NCI-H748 (cell line): ENCODE data around the gene CELA2A.
A peak's percentile ranks its signal among the peaks of the same experiment; 100 is the strongest.
"Not testable (repeated sequence)": the region's sequence is repeated elsewhere in the genome, so short reads cannot be mapped to it uniquely, and the experiment has no call there.

Experiments used
- DNase-seq: peaks from one replicate; lab custom pipeline; 2025; ENCODE audit not compliant: unreplicated experiment; lab: John Stamatoyannopoulos, UW

Gene CELA2A

DNA sequence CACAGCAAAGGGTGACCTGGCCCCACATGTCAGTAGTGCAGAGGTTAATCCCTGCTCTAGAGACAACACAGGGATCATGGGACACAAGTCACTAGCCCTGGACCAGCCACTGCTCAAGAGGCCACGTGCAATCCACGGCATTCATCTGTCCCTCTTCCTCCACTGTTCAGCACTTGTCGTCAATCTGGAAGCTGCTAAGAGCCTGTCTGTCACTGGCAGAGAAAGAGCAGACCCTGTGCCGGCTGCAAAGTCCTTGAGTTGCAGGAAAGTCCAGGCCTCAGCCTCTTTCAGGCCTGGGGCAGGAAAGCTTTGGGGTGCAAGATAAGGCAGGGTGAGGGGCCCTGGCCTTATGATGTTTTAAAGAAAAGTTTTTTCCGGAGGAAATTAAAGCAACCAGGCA lies 36.1 kb downstream of the CELA2A start:
- DNase-seq: no peak

DNA sequence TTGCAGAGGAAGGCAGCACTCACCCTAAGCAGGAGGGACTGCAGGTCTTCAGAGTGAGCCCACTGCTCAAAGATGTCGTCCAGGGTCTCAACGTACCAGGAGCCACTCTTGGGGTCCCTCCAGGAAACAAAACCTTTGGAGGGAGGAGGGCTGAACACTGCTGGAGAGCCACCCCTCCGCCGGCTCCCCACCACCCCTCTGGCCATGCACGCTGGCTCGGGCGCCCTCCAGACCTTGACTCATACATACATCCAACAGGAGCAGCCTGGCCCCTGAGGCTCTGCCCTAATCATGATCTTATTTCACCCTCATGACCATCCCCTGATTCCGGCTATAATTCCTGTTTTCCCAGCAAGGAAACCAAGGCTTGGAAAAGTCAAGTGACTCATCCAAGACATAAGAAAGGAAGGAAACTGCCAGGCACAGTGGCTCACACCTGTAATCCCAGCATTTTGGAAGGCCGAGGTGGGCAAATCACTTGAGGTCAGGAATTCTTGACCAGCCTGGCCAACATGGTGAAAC lies 37.4 kb downstream of the CELA2A start:
- no peak for DNase-seq

DNA sequence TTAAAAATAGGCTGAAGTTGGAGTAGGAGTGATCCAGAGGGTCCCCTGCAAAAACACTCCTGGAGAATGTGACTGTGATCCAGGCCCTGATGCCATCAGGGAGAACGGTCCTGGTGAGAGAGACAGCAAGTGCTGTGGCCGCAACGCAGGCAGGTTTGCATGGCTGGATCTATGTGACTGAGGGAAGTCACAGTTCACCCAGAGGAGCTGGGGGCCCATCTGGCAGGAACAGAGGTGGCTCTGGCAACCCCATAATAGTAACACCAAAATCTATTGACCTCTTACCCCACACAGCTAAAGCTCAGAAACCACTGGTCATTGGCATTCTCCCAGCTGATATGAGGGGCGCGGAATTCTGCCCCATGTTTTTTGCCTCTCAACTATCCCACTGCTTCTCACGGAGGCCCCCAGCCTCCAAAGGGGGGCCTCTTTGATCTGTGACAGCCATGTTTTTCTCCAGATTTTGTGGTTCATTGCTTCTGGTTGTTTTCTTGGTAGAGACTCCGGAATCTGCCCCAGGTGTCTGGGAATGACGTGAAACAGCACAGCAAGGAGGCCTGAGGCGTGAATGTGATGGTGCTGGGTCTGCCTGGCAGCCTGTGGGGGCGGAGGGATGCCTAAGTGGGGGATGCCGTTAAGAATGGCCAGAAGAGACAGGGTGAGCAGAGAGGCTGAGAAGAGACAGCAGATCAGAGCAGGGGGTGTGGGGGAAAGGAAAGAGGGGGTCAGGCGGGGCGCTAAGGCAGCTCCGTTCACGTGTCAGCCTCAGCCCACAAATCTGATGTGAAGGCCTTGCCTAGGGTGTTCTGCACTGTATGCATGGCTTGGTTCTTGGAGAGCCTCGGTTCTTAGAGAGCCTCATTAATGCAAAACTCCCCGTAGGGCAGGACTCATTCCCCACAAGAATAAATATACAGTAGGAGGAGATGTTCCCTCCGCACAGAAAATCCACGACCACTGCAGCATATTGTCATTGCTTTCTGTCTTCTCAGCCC lies 43.9 kb downstream of the CELA2A start:
- no peak for DNase-seq

DNA sequence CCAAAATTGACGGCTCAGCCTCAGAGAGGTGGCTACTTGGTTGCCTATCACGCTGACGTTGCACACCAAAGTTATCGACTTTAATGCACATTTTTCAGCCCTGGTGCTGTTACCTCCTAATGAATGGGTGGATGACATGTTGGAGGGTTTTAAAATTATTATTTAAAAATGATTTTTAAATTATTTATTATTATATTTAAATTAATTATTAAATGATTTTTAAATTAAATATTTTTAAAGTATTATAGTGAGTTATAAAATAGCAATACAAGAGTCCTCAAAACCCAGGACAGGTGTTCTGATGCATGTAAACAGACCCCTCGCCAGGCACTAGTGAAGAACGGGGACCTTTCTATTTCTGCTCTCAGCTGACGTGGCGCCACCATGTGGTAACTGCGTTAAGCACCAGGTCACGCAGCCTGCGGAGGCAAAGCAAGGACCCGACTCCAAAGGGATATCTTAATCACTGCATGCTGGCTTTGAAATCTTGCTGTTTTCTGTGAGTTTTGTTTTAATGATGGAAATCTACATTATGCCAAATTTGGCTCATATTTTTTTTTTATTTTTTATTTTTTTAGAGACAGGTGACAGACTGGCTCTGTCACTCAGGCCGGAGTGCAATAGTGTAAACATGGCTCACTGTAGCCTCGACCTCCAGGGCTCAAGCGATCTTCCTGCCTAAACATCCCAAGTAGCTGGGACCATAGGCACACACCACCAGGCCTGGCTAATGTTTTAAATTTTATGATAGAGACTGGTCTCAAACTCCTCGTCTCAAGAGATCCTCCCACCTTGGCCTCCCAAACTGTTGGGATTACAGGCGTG lies 44.9 kb downstream of the CELA2A start:
- DNase-seq: peak; percentile 57

DNA sequence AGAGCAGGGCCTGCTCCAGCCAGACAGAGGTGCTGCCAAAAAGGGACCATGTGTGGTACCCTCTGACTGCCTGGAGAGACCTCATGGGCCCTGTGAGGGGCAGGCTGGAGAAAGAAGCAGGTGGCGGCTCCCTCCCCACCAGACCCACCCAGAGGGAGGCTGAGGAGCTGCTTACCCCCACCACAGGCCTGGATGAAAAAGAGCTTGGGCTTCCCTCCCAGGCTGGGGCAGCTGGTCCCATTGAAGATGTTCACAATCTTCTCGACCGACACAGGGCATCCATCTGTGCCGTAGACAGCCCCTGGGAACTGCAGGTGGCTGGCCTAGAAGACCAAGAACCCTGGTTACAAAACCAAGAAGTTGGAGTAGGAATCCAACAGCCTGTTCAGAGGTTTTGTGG lies 47.9 kb downstream of the CELA2A start:
- no peak for DNase-seq

DNA sequence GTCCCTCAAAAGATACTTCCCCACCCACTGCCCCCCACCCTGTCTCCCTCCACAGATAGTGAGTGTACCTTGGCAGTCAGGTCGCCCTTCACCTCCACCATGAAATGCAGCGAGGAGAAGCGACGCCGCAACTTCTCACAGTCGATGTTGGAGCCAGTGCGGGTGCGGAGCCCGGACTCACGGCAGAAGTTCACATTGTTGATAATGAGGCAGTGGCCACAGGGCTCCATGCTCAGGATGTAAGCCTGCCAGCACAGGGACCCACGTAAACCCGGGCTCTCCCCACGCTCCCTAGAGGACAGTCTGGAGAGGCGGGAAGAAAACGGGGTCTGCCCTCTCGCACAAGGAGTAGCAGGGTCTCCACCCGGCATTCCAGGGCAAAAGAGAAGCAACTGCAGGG lies 50.3 kb downstream of the CELA2A start:
- no peak for DNase-seq

DNA sequence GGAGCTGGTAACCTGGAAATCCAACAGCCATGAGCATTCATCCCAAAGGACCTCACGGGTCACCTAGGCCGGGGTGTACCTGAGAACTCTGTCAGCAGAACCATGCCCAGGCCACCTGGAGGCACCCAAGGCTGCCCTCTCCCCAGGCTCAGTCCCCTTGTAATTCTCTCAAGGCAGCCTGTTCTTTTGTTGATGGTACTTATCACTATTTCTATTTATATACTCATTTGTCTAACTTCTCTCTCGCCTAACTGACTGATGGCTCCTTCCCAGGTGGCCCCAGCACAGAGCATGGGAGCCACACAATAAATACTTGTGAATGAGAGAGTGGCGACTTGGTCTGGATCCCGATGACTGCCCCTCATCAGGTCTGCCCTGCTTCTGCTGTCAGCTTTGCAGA lies 50.7 kb downstream of the CELA2A start:
- no peak for DNase-seq

DNA sequence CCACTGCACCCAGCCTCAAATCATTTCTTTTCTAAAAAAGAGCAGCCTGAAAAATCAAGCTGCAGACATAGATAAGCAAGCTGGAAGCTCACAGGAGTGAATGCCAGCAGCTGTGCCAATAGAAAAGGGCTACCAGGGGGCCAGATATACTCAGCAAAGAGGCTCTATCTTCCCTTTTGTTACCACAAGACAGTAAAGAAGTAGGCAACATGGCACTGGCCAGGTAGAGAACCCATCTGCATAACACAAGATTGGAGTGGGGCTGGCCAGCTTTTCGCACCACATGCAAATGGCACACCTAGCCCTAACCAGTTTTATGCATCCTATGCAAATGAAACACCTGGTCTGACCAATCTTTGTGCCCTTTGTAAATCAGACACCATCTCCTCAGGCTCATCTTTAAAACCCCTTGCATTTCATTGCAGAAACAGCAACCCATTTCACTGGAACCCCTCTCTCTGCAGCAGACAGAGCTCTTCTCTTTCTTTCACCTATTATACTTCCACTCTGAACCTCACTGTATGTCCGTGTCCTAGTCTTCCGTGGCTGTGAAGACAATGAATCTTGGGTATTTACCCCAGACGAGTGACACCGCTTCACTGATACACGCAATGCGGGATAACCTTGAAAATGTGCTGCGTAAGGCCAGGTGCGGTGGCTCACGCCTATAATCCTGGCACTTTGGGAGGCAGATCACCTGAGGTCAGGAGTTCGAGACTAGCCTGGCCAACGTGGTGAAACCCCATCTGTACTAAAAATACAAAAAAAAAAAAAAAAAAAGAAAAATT lies 52.4 kb downstream of the CELA2A start:
- no peak for DNase-seq

DNA sequence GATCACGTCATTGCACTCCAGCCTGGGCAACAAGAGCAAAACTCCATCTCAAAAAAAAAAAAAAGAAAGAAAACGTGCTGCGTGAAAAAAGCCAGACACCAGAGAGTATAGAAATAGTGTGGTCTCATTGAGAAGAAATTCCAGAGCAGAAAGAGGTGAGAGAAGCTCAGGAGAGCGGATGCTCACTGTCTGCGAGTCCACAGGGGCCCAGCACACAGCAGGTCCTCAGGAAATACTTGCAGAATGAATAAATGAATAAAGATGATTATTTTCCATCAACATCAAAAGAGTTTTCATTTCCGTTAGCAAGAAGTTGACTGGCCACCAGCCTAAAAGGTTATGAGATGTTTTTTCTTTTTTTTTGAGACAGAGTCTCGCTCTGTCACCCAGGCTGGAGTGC lies 53.1 kb downstream of the CELA2A start:
- DNase-seq: no peak

DNA sequence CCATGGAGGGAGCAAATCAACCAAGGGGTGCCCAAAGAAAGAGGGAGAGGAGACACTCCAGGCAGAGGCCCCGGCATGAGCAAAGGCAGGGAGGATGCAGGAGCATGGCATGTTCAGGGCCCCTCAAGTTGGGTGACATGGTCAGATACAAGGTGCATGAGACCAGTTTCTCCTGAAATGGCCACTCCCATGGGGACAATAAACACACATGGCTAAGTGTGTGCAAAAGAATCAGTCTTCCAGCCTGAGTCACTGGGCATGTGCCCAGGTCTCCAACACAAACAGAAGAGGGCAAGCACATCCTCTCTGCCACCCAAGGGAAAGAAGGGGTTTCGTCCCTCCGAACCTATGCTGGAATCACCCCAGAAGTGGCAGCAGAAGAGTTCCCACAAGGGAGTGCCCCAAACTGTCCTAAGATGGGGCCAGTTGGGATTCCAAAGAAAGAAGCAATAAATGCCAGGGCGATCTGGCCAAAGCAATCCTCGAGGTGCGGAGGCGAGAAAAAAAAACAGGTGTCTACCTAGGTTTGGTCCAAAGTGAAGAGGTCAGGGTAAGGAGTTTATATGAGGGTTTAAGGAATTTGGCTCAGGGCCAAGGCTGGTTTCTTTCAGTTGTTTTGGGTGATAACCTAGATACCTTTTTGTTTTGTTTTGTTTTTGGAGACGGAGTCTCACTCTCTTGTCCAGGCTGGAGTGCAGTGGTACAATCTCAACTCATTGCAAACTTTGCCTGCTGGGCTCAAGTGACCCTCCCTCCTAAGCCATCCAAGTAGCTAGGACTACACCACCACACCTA lies 54.3 kb downstream of the CELA2A start:
- DNase-seq: no peak

DNA sequence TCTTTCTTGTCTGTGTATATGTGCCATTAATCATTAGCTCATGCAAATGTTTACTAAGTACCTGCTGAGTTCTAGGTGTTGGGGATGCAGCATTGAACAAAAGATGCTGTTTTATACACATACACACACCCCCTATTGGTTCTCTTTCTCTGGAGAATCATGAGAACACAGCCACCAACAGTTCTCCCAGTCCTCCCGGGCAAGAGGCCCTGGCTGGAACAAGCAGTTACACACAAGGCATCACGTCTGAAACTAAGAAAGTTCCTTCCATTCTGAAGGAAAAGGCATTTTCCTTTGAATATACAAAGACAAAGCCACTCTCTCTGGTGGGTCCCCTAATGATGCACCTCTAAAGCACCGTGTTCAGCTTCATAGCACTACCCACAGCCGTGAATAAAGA lies 56.7 kb downstream of the CELA2A start:
- no peak for DNase-seq

DNA sequence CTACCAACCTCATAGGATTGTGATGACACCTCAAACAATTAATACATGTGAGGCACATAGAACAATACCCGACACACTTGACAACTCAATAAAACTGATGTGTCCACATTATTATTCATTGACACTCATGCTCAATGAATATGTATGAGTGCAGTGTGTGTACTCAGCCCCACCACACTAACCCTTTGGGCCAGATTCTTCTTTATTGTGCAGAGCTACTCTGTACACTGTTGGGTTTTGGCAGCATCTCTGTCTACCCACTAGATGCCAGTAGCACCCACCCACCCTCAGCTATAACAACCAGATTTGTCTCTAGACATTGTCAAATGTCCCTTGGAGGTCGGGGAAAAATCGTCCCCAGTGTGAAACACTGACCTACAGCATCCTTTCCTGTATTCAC lies 57.4 kb downstream of the CELA2A start:
- no peak for DNase-seq

DNA sequence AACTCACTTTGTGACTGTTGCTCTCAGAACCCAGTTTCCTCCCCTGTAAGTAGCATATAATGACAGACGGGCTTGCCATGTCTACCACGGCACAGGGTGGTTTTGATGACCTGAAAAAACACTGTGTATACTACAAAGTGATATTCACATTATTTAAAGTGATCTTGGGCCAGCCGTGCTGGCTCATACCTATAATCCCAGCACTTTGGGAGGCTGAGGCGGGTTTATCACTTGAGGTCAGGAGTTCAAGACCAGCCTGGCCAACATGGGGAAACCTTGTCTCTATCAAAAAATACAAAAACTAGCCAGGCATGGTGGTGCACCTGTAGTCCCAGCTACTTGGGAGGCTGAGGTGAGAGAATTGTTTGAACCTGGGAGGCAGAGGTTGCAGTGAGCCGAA lies 58.0 kb downstream of the CELA2A start:
- not testable (repeated sequence) for DNase-seq

DNA sequence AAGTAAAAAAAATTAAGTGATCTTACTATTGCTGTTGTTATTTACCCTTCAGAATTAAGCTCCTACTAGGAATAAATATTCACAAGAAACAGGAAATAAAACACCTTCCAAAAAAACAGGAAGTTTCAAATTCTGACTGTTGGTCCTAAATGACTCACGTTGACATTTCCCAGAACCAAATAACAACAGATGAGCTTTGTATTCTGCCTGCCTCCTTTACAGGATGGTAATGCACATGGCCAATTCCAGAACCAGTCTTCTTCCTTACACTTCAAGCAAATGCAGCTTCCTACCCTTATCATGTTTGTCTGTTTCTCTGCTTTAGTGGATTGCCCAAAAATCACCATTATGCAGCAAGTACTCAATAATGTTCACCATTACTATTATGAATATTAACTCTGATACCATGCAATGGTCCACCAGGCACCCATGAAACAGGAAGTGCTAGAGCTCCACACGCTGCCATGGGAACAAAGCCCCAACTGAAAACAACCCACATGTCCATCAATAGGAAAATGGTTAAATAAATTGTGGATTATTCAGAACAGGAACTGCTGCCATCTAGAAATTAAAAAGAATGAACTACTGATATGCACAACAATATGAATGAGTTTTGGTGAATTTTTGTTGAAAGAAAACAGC lies 58.6 kb downstream of the CELA2A start:
- no peak for DNase-seq

DNA sequence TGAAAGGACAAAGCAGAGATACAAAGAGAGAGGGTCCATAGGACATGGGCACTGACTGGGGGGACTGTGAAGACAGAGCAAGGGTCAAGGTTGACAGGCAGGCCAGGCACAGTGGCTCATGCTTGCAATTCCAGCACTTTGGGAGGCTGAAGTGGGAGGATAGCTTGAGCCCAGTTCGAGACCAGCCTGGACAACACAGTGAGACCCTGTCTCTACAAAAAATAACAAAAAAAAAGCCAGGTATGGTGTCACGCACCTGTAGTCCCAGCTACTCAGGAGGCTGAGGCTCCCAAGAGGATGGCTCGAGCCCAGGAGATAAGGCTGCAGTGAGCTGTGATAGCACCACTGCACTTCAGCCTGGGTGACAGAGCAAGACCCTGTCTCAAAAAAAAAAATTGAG lies 63.1 kb downstream of the CELA2A start:
- no peak for DNase-seq

DNA sequence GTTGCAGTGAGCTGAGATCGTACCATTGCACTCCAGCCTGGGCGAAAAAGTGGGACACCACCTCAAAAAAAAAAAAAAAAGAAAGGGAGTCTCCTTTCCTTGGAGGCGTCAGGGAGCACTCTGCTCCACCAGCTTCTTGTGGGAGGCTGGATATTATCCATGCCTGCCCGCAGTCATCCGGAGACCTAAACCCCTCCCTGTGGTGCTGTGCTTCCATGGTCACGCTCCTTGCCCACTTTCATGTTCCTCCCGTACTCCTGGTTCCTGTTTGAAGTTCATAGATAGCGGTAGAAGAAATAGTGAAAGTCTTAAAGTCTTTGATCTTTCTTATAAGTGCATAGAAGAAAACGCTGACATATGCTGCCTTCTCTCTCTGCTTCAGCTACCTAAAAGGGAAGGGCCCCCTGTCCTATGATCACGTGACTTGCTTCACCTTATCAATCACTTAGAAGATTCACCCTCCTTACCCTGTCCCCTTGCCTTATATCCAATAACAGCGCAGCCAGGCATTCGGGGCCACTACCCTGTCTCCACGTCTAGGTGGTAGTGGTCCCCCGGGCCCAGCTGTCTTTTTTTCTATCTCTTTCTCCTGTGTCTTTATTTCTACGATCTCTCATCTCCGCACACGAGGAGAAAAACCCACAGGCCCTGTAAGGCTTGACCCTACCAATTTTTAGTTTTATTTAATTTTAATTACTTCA lies 64.8 kb downstream of the CELA2A start:
- not testable (repeated sequence) for DNase-seq
